Stimulated activated CD4-positive, alpha-beta T cell treated with anti-CD3 and anti-CD28 coated beads, Interleukin-2, amount 100 ng/mL, for 24 hours (primary cell): Measurements from ENCODE around the gene ZBTB8B.

Experiments used
- DNase-seq, 2 donors: peaks; one replicate each; pipeline ENCODE4 v3.0.0-alpha.2; 2020

ZBTB8B gene

GRCh38 chr1:32509939-32510338 is 45.1 kb downstream of the ZBTB8B start:
- no peak for DNase-seq
